ENCODE data around the gene RBFOX1.

RBFOX1 gene

DNA sequence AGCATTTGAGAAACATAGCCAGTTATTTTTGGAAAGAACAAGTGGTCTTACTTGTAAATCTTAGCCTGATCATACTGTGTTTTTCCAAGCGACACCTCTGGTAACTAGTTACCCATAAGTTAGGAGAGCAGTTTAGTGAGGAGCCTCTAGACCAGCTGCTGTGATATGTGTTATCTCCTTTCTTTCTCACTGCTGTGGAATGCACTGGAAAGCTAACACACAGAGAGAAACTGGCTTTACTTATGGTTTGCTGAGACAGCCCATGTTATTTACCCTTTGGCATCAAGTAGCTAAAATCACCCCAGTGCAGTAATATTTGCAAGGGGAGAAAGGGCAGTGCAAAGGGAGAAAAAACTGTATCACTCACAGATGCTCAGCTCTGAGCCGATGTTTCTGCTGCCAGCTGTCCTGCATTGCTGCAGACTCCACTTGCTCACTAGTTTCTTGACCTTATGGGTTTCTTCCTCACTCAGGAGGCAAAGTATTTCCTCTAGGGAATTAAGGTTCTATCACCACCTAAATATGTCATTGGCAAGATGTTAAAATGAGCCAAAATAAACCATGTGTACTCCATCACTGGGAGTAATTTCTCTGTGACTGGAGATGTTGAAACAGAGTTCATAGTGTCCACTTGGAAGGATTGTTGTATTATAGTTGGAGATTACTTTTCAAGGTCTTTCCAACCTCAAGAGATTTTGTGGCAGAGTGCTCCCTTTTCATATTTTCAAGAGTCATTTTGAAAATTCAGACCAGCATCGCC, 2.3 kb downstream of the RBFOX1 start:
- DNase-seq (ENCODE audit: low read depth) = no peak

DNA sequence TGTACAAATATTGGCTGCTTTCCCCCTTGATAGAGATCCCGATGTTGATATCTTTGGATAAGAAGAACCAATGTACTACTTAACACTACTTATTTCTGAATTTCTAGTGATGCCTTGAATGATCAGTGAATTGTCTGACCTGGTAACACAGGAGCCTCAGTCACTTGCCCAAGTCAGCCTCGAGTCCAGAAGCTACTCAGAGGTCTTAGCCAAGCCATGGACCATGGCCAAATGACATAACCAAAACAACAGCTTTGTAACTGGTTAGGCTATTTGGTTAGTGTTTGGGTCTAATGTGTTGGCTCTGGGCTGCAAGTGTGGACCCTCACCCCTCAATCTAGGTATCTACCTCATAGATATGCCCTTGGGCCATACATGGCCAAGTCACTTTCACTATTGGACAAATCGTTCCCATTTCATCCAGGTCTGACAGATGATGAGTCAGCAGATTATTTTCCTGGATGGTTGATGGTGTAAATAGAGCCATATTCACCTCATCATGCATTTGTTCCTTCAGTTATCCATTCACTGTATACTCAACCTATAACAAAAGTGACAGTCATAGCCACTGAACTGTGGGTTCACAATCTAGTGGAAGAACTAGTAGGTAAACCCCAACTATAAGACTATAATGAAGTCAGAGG, 3.5 kb downstream of the RBFOX1 start:
- DNase-seq (ENCODE audit: low read depth) = no peak

DNA sequence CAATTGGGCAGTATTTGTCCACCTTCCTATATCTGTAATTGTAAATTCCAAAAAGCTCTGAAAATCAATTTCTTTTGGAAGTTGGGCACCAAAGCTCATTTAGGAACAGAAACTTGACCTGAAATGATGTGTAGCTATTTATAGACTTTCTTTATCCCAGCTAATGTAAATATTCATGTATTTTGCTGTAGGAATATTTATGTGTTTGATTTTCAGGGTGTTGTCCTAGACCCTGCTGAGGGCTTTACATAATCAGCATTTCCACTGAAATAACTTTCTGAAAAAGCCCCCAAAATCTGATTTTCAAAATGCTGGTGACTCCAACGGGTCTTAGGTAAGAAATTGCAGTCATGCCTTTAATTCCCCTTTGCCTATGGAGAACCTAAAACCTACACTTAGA, 4.1 kb downstream of the RBFOX1 start:
- DNase-seq (ENCODE audit: low read depth) = no peak

DNA sequence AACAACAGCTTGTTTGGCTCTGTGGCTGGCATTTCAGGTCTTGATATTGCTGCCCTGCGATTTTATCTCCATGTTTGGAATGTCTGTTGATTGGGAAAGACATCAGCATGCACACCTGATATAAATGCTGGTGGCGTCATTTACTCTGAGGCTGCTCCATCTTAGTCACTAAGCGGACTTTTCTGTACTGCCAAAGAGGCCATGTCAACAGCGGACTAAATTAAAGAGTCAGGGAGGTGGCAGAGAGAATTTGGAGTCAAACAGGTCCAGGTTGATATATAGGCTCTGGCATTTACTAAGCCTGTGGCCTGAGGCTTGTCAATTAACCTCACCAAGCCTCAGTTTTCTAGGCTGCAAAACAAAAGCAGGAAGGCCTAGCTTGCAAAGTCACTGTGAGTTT, 6.2 kb downstream of the RBFOX1 start:
- DNase-seq (ENCODE audit: low read depth) = no peak

DNA sequence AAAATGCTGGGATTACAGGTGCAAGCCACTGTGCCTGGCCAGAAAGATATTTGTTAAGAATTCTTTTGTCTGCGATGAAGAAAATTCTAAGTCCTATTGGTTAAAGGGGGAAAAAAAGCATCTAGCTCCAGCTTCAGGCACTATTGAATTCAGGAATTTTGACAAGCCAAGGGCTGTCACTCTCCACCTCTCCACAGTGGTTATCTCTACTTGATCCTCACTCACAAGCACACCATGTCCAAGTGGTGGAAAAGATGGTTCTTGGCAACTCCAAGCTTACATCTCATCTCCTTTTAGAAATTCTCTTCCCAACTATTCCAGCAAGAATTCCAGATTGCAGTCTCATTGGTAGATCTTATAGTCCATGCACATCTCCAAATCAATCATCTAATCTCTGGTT, 7.1 kb downstream of the RBFOX1 start:
- no peak for DNase-seq (ENCODE audit: low read depth)

DNA sequence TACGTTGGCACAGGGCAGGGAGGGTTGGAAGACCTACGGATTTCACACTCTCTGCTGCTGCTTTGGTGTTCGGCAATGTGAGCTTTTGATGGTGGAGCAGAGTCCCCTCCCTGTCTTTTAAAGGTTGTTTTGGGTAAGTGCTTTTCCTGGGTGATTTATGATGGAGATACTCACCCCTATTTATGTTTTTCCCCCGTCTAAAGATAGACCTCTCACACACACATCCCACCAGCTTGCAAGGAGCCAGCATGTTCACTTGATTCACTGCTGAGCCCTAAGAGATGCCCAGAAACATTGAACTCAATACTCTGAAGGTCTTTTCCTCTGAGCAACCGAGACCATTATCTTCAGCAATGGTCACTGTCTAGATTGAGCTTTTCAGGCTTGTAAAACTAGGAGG, 8.3 kb downstream of the RBFOX1 start:
- no peak for DNase-seq (ENCODE audit: low read depth)

DNA sequence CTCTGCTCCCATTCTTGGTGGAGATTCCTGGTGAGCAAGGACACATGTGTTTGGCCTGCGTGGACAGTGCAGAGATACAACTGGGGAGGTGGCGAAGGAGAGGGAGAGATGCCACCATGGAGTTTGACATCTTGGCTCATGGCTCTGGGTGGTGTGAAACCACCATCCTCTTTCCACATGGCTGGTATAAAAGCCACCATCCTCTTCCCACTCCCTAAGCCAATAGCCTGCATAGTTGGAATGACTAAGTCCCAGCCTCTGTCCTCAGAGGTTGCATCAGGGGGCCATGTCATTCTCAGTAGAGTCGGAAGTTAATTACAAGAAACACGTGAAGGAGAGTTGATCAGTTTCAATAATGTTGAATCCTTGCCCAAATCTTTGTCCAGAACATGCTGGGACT, 10.0 kb downstream of the RBFOX1 start:
- DNase-seq (ENCODE audit: low read depth) = no peak

DNA sequence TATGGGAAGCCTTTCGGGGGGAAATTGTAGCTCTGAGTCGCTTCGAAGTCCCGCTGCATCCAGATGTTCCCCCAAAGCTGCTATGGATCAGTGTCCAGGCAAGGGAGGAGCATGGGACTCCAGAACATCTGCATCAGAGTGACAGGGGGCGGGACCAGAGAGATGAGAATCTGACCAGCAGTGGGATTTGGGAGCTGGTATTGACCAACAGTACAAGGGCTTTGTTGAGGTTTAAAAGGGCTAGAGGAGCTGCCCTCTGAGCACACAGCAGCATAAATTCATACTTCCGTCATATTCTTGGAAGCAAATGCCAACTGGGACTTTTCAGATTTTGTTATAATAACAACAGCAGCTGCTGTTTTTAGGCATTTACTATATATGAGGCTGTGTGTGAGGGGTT, 10.6 kb downstream of the RBFOX1 start:
- DNase-seq (ENCODE audit: low read depth) = no peak

DNA sequence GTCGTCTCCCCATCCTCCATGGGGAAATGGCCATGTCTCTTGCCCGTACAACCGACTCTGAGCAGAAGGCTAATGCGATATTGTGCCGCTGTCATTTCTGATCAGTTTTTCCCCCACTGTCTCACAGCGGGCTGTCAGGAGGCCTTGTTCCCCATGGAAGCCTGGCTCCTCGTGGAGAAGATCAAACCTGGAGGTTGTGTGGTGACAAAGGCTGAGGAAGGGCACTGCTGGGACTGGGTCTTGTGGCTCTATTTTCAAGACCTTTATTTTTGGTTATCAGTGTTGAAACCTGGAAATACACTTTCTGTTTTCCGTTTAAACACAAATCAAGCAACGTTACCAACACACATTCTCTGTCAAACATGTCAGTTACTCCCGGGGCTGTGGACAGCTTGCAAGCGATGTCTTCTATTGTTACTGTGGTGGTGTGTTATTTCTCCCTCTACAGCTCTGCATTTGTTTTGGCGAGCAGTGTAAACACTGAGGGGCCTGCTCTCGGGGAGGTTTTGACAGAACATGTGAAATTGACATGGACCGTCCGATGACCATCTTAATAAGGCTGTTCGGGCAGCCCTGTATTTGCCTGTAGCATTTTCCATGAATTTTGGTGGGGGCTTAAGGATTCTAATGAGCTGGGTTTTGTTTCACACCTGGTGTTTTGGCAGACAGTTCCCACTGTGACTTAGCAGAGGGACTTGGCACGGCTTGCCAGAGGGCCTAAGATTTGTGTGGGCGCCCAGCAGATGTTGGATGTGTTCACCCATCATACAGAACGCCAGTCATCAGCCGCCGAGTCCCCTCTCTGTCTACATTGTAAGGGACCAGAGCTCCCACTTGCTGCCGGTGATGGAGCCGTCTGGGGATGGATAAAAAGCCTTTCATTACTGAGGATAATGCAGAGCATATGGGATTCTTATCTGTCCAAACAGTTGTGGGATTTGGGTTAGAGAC, 12.5 kb downstream of the RBFOX1 start:
- DNase-seq (ENCODE audit: low read depth) = no peak

DNA sequence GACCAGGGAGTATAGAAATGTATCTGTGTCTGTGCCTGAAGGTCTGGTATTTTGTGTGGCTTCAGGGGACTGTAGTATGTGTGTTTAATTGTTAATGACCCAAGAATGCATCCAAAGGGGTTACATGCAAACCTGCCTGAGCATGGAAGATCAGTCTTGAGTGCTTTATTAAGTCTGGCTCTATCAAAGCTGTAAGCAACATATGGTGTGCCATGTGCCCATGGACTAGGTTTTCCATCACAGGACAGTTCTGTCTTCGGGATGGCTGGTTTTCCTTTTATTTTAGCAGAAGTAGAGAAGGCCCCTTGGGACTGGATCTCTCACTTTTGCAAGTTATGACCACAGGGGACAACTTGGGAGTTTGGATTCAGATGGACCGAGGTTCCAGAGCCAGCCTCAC, 18.2 kb downstream of the RBFOX1 start:
- DNase-seq (ENCODE audit: low read depth) = no peak

DNA sequence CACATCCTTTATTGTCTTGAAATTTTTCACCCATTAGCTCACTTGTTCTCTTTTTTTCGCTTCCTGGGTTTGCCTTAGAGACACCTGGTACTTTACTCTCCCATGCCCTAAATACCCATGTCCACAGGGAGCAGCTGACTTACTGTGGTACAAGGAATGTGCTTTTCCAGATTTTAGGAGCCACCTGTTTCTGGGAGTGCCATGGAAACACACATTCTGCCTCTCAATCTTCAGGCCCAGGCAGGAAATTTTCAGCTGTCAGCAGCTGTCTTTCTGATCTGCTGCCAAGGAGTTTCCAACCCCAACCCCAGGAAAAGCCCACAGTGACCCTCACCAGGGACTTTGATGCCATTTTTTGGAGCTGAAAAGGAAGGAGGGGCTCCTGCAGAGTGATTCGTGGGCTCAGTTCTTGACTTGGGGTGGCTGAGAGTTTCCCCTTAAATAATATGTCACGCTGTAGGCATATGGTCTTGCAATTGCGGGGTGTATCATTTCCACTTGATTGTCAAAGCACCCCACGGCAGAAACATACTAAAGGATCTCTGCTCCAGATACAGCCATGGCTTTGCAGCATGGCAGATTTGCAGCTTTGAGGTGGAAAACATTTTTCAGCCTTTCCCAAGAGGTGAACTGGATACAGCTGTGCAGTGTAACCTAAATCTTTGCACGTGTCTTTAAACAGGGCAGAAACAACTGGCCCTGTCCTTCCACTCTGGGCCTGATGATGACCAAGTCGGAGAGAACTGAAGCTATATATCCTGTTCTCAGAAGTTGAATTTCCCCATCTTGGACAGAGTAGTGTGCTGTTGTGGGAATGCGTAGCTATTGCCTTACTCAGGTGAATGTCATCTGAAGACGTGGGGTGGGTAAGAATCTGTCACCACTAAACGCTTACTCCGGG, 19.2 kb downstream of the RBFOX1 start:
- no peak for DNase-seq (ENCODE audit: low read depth)

DNA sequence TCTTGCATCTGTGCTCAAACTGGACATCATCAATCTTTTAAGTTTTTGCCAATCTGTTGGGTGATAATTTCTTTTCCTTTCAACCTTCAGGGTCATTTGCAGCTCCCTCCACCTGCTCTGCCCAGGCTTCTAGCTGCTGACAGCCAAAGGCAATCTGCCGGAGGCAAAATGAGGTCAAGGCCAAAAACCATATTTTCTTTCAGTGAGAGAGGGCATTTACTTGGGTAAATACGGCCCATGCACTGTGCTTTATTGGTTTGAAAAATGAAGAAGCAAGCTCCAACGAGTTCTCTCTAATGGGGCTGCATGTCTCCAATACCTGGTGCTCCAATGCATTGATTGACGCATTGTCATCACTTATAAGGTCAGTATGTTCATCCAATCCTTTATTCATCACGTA, 23.1 kb downstream of the RBFOX1 start:
- no peak for DNase-seq (ENCODE audit: low read depth)

DNA sequence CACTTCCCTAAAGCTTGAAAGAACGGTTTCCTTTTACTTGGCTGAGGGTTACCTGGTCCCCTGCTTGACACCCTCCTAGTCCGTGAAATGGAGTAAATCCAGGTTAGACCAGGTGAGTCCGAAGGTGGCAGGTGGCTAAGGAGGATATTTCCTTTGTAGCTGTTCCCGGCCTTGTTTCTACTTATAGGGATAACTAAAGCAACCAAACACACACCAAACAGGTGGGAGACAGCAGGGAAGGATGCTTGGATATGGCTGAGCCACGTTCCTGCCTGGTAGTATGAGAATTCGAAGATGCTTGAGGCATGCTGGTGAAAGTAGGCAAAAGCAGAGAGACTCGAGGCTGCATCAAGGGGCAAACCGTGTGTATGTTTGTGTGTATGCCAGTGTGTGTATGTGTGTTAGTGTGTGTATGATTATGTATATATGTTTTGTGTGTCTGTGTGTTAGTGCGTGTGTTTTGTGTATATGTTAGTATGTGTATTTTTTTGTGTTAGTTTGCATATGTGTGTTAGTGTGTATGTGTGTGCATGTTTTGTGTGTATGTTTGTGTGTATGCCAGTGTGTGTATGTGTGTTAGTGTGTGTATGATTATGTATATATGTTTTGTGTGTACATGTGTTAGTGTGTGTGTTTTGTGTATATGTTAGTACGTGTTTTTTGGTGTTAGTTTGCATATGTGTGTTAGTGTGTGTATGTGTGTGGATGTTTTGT, 28.9 kb downstream of the RBFOX1 start:
- no peak for DNase-seq (ENCODE audit: low read depth)

DNA sequence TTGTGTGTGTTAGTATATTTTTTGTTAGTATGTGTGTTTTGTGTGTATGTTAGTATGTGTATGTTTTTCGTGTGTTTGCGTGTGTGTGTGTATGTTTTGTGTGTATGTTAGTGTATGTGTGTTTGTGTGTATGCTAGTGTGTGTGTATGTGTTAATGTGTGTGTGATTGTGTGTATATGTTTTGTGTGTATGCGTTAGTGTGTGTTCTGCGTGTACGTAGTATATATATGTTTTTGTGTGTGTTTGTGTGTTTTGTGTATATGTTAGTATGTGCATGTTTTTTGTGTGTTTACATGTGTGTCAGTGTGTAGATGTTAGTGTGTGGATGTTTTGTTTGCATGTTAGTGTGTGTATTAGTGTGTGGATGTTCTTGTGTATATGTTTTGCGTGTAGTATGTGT, 29.6 kb downstream of the RBFOX1 start:
- DNase-seq (ENCODE audit: low read depth) = no peak

DNA sequence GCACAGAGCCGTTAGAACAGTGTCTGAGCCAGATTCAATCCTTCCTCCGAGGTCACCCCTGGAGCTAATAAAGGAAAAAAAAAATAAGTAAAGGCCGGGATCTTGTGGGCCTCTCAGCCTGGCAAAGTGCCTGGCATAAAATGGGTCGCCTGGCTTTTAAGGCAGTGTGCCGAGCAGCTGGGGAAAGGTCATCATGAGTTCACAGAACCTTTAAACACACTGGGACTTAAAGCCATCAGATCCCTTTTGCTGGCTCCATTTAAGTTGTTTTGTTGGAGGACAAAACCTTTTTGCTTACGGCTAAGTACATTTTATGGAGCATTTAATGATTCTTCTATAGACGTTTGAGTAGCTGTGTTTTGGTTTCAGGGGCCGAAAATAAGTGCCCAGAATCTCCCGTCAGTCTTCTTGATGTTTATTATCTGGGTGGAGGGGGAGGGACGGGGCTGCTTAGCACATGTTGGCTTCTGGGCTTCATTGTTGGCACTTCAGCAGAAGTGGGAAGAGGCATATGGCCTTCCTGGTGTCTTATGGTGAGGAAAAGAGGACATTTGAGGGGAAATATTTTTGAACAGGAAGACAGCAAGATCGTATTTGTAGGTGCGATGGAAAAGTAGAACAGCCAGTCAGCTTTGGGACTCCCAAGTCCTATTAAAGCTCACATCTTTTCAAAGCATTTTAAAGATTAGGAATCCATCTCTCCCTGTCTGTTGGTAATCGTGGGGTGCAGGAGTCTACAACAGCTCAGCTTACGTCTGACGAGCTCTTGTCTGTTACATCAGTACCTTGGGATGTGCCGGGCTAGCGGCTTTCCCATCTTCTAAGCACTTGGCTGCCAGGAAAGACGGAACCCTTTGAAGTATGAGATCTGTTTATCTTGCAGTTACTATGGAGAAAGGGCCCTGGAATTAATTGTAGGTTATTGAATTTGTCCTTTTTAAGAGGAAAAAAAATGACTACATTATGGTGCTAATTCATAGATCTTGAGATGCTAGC, 31.1 kb downstream of the RBFOX1 start:
- no peak for DNase-seq (ENCODE audit: low read depth)

DNA sequence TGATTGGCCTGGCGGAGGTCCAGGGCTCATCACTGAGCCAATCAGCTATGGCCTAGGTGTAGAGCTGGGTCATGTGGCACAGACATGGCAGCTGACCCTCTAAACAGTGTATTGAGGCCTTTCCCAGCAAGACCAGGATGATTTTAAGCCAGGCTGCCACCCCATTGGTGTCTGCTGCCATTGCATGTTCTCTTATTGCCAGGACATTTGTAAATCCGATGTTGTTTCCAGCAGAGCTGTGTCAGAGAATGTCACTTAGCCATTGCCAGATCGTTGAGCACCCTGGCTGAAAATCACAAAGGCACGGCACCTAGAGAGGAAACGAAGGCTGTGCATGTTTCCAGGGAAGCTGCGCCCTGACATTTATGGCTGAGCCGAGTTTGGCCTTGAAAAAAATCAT, 33.4 kb downstream of the RBFOX1 start:
- DNase-seq (ENCODE audit: low read depth) = no peak

DNA sequence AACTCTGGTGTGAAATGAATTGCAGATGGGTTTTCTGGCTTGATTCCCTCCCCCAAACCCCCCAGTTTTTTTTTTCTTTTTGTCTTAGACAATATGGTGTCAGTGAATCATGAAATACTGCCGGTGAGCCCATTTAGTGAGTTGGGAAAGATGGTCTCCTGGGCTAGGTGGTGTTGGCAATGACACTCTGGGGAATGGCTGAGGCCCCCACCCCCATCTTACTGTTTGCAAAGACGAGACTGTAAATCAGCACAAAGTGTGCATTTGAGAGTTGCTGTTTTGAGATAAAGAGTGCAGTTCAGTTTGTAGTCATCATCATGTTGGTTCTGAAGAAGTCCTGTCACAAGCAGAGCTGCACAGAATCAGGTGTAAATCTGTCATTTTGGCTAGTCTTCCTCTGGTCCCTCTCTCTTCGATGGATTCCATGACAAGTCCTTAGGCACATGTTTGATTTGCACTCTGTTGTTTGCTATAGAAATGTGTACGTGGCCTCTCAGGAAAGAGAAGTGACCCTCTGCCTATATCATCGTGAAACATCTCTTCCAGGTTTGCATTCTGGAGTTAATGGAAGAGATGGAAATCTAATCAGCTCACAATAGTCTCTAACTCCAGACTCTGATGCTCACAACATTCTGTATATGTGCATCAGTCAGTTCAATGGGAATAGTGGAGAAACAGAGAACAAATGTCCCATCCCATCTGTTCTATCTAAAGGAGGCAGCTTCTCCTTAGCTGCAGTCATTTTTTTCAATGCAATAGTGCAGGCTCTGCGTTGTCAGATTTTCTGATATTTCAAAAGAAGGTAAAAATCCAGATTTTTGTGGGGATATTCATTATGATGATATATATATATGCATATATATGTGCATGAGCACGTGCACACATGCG, 34.6 kb downstream of the RBFOX1 start:
- DNase-seq (ENCODE audit: low read depth) = no peak

DNA sequence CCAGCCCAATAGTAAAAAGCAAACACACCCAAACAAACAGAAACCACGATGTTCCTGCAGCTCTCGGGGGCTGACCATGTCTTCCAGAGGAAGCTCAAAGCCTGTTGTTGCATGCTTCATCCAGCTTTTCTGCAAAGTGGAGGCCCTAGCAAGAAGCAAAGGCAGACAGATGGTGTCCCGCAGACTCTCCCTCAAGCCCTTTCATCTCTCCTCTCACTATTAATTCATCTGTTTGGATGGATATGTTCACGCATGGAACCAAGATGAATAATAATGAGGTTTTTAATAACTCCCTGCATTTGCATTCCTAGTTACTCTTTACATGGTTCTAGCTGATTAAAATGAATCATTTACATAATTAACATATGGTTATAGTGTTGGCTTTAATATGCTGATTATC, 36.6 kb downstream of the RBFOX1 start:
- DNase-seq (ENCODE audit: low read depth) = no peak

DNA sequence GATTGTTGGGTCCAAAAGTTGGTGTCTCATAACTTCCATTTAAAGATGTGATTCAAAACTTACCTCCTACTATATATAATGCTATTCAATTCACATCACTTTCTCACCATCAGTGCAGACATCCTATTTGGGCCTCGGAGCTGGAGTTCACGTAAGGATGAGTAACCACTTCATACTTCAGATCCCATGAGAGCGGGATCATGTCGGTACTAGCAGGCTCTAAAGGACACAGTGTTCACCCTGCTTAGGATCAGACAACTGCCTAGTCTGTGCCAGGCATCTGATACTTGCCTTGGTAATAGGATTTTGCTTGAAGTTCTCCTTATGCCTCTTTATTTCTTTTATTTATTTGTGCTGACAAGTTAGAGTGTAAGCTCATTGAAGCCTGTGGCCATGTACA, 39.5 kb downstream of the RBFOX1 start:
- no peak for DNase-seq (ENCODE audit: low read depth)
